Nephron progenitor cell (in vitro differentiated cells): ENCODE data around the gene DNAJC13.

Experiments
- DNase-seq: peaks from one replicate; pipeline ENCODE4 v3.0.0; 2021
- H3K27ac Mint-ChIP-seq: 2 replicates; pipeline ENCODE4 v1.8.0; 2021; ENCODE audit warnings: mild to moderate bottlenecking, moderate library complexity, mixed read lengths
- H3K27me3 Mint-ChIP-seq: 2 replicates; pipeline ENCODE4 v1.8.0; 2021; ENCODE audit warnings: mild to moderate bottlenecking, low read depth, mixed read lengths; ENCODE audit not compliant: poor library complexity
- H3K36me3 Mint-ChIP-seq: 2 replicates; pipeline ENCODE4 v1.8.0; 2021; ENCODE audit warnings: low read depth, mixed read lengths
- H3K4me1 Mint-ChIP-seq: 2 replicates; pipeline ENCODE4 v1.8.0; 2021; ENCODE audit warnings: mixed read lengths
- H3K4me3 Mint-ChIP-seq: 2 replicates; pipeline ENCODE4 v1.8.0; 2021; ENCODE audit warnings: mild to moderate bottlenecking, moderate library complexity, mixed read lengths
- H3K9me3 Mint-ChIP-seq: 2 replicates; pipeline ENCODE4 v1.8.0; 2021; ENCODE audit warnings: mild to moderate bottlenecking, moderate library complexity, mixed read lengths
- CTCF ChIP-seq: fragments of 200-600 bp; sonication (generic); IDR thresholded peaks from 2 replicates; pipeline ENCODE4 v1.5.0; 2021; ENCODE audit warnings: antibody characterized with exemption

Gene DNAJC13

GRCh38 chr3:132404276-132404675 is 13.0 kb upstream of the DNAJC13 start:
- peaks cover 4% of the 10 kb centered on the region for H3K27me3 Mint-ChIP-seq
- no peak for DNase-seq
- H3K36me3 Mint-ChIP-seq: no peaks in the 10 kb centered on the region

GRCh38 chr3:132405188-132405587 is 12.1 kb upstream of the DNAJC13 start:
- no peak for DNase-seq
- Mint-ChIP-seq H3K27ac (no peak overlapping the region), H3K4me1 (no peaks in the 10 kb centered on the region), H3K4me3 (no peak overlapping the region), H3K36me3 (no peaks in the 10 kb centered on the region), H3K9me3 (no peaks in the 10 kb centered on the region), H3K27me3 (peaks cover 4% of the 10 kb centered on the region)
- TF ChIP-seq CTCF: no peak

More at GRCh38 chr3:132404276-132404675, 13.0 kb upstream of the DNAJC13 start:
- Mint-ChIP-seq H3K9me3 (no peaks in the 10 kb centered on the region), H3K4me3 (no peak overlapping the region), H3K27ac (no peak overlapping the region), H3K4me1 (no peaks in the 10 kb centered on the region)
- TF ChIP-seq CTCF: no peak

DNA sequence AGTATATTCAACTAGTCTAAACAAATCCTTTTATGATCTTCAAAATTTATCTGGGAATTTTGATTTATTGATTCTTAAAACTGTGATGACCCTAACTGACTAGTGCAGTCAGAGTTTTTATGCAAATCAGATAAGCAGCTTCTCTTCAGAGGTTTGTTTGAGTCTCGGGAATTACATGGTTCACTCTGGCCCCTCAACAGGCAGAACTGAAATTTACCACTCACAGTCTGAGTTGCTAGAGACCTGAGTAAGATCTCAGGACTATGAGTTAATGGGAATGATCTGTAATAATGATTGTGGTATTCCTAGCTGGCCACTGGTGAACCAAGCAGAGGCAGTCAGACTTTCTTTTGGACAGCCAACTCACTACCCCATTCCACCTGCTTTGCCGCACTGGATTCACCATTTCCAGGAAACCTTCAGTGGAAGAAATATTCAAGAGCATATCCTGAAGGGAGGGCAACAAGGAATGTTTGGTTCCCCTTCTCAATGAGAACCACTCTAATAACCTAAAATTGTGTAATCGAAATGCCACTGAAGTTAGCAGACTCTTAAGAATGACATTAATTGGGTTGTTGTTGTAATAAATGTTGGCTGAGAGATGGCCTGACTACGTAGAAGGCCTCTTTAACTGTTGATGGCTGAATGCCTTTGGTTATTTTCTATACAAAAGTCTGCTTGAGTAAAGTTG is 11.5 kb upstream of the DNAJC13 start:
- Mint-ChIP-seq H3K27ac (no peak overlapping the region), H3K4me3 (no peak overlapping the region), H3K9me3 (no peaks in the 10 kb centered on the region), H3K36me3 (no peaks in the 10 kb centered on the region), H3K27me3 (peaks cover 4% of the 10 kb centered on the region), H3K4me1 (no peaks in the 10 kb centered on the region)
- no peak for DNase-seq
- no peak for TF ChIP-seq CTCF

- Mint-ChIP-seq H3K36me3 (no peaks in the 10 kb centered on the region), H3K27me3 (peaks cover 12% of the 10 kb centered on the region), H3K4me1 (no peaks in the 10 kb centered on the region), H3K27ac (no peak overlapping the region), H3K9me3 (no peaks in the 10 kb centered on the region), H3K4me3 (no peak overlapping the region)
- no peak for DNase-seq
- TF ChIP-seq CTCF: no peak
Measured at GRCh38 chr3:132406587-132406986, 10.7 kb upstream of the DNAJC13 start.

DNA sequence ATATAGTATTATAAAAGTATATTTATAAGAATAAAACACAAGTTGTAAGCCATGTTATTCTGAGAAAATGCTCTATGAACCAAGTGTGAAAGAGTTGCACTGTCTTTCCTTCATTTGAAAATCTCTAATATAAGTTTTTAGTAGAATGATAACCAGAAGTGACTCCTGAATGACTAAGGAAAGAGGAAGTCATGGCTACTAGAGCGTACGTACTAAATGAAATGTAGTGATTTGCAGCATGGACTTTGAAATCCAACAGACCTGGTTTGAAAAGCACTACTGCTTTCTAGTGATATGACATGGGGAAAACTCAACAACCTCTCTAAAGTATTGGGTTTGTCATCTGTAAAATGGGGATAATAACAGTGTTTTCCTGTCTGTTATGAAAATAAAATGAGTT is 10.3 kb upstream of the DNAJC13 start:
- no peaks in the 10 kb centered on the region for H3K4me1 Mint-ChIP-seq
- H3K4me3 Mint-ChIP-seq: no peak overlapping the region
- no peak for DNase-seq
- no peak for TF ChIP-seq CTCF
- no peaks in the 10 kb centered on the region for H3K36me3 Mint-ChIP-seq
- no peak overlapping the region for H3K27ac Mint-ChIP-seq
- H3K27me3 Mint-ChIP-seq: peaks cover 16% of the 10 kb centered on the region
- no peaks in the 10 kb centered on the region for H3K9me3 Mint-ChIP-seq

GRCh38 chr3:132414841-132415240 is 2.5 kb upstream of the DNAJC13 start:
- no peak for TF ChIP-seq CTCF
- no peak overlapping the region for H3K4me3 Mint-ChIP-seq
- no peak for DNase-seq
- H3K4me1 Mint-ChIP-seq: peaks cover 22% of the 10 kb centered on the region
- no peak overlapping the region for H3K27ac Mint-ChIP-seq
- H3K9me3 Mint-ChIP-seq: no peaks in the 10 kb centered on the region
- peaks cover 22% of the 10 kb centered on the region for H3K27me3 Mint-ChIP-seq
- H3K36me3 Mint-ChIP-seq: no peaks in the 10 kb centered on the region
